Measurements from ENCODE around the gene PRDM5.

The PRDM5 gene

DNA sequence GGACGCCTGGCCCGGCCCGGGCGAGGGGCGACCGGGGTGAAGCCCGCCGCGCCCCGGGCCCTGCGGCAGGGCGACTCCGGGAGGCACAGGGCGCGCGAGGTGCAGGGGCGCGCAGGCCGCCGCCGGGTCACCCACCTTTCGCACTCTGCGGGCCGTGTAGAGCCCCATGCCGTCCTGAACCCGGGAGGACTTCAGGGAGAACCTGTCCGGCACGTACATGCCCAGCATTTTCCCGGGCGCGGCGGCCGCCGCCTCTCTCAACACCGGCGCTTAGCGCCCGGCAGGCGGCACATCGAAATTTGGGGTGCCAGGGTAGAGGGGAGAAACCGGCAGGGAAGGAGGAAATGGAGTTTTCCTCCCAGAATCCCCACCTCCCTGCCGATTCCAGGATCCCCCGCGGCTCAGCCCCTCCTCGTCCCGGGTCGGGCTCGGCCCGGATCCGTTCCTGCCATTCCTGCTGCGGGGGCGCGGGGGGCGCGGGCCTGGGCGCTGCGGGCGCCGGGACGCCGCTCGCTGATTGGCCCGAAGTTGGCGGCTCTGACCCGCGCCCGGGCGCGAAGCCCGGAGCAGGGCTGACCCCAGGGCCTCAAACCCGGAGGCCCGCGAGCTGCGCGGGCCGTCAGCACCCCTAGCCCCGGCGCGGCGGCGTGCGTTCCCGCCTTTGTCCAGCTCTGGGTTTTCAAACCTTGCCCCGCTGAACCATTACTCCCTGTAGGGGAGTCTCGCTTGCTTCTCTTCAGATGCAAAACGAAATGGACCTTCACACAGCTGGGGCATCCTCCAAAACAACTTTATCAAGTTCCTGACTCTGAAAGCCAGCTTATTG lies at the start of gene PRDM5:
Gene PRDM5 (minus strand): TSS at position 346 of the 826 bp plus-strand sequence. CDS start 118 bp downstream, at position 228.
- DNase-seq (ENCODE audit: low read depth): peak; percentile 27

- no peak for DNase-seq (ENCODE audit: low read depth)
These were observed 49.4 kb upstream of the PRDM5 start for GRCh38 chr4:120971884-120972283.

DNA sequence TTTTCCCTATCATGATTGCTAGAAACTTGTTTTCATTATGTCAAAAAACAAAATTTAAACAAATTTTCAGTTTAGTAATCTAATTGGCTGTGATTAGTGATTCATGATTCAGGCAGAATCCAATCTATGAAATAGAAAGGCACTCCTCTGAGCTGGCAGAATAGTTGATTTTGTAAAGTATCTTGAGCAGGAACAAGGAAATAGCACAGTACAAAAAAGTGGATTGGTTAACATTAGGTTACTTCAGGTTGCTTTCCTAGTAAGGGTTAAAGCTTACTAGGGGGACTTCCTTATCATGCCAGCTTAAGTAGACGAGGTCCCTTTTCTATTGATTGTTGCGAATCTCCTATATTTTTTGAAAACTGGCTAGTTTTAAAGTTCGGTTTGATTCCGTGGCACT lies 43.4 kb upstream of the PRDM5 start:
- DNase-seq (ENCODE audit: low read depth): no peak

DNA sequence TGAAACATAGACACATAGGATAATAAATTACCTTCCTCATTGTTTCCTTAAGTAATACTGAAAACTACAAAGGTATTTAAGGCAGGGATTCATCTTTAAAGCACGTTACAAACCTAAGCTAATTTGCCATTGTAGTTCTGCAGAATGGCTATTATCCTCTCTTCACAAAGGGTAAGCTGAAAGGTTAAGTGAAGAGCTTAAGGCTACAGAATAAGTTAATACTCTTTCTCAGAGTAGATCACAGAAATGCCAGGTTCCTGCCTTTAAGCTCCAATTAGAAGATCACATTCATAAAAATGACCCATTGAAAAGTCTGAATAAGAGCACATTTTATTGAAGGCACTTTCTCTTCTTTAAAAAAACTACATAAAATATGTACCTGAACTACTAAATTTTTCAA lies 42.1 kb upstream of the PRDM5 start:
- DNase-seq (ENCODE audit: low read depth): no peak

GRCh38 chr4:120963449-120963848 lies 40.9 kb upstream of the PRDM5 start:
- DNase-seq (ENCODE audit: low read depth): no peak

GRCh38 chr4:120960656-120961267 lies 38.2 kb upstream of the PRDM5 start:
- no peak for DNase-seq (ENCODE audit: low read depth)

GRCh38 chr4:120948382-120948781 lies 25.9 kb upstream of the PRDM5 start:
- DNase-seq (ENCODE audit: low read depth): no peak

DNA sequence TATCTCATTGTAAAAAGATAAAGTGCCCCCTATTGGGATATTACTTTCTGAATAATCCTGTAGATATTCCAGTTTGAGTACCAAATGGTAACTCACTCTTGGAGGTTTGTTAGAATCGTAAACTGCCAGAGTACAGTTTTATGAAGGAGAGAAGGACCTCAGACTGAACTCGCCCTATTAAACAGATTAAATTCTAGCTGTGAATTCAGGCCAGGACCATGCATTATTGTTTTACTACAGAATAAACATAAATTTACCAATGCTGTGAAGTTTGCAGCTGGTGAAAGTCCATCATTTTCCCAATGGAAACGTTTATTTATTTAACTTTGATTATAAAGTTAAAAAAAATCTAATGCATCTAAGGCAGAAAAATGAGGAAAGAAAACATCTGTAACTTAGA lies 20.2 kb upstream of the PRDM5 start:
- DNase-seq (ENCODE audit: low read depth): no peak

- no peak for DNase-seq (ENCODE audit: low read depth)
These were observed 18.0 kb upstream of the PRDM5 start for GRCh38 chr4:120940547-120940946.

DNA sequence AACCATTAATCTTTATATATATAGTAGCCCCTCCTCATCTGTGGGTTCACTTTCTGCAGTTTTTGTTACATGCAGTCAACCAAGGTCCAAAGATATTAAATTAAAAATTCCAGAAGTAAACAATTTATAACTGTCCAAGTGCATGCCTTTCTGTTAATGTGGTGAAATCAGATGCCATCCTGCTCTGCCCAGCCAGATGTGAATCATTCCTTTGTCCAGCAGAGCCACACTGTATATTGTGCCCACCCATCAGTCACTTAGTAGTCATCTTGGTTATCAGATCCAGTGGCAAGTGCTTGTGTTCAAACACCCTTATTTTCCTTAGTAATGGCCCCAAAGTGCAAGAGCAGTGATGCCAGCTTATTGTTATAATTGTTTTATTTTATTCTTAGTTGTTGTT lies 17.2 kb upstream of the PRDM5 start:
- DNase-seq (ENCODE audit: low read depth): no peak

GRCh38 chr4:120929847-120930246 lies 7.3 kb upstream of the PRDM5 start:
- no peak for DNase-seq (ENCODE audit: low read depth)

DNA sequence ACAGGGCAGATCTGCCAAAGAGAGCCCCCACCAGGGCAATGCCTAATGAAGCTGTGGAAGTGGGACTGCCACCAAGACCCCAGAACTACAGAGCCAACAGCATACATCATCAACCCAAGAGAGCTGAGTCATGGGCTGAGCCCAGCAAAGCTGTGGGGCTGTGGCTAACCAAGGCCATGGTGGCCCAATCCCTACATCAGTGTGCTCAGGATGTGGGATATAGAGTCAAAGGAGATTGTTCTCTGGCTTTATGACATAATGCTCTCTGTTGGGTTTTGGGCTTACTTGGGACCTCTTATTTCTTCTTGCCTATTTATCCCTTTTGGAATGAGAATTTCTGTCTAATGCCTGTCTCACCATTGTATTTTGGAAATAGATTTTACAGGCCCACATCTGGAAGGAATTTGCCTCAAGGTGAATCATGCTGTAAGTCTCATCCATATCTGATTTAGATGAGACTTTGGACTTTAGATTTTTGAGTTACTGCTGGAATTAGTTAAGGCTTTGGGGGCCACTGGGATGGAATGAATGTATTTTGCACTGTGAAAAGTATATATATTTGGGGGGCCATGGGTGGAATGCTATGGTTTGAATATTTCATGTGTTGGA lies 5.4 kb upstream of the PRDM5 start:
- DNase-seq (ENCODE audit: low read depth): no peak

- DNase-seq (ENCODE audit: low read depth): no peak
These were observed 4.0 kb upstream of the PRDM5 start for GRCh38 chr4:120926358-120927025.

- DNase-seq (ENCODE audit: low read depth): no peak
These were observed 2.4 kb upstream of the PRDM5 start for GRCh38 chr4:120924931-120925330.

- DNase-seq (ENCODE audit: low read depth): no peak
These were observed 639 bp upstream of the PRDM5 start for GRCh38 chr4:120923207-120923522.

GRCh38 chr4:120921456-120922380 lies 808 bp downstream of the PRDM5 start:
- DNase-seq (ENCODE audit: low read depth): peak; percentile 33

DNA sequence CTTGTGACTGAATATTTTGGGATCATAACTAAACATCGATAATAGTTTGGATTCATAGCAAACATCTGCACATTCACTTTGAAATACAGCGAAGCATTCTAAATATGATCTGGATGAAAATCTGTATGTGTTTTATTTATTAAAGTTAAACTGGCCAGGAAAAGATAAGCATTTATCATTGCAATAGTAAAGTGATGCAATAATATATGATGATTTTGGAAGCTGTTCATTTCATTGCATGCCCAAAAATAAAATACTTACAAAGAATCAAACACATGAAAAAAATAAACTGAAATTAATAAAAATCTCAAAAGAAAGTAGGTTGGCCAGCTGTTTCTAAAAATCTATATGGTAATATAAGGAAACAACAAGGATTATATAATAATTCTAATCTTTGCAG lies 1.9 kb downstream of the PRDM5 start:
- DNase-seq (ENCODE audit: low read depth): no peak

DNA sequence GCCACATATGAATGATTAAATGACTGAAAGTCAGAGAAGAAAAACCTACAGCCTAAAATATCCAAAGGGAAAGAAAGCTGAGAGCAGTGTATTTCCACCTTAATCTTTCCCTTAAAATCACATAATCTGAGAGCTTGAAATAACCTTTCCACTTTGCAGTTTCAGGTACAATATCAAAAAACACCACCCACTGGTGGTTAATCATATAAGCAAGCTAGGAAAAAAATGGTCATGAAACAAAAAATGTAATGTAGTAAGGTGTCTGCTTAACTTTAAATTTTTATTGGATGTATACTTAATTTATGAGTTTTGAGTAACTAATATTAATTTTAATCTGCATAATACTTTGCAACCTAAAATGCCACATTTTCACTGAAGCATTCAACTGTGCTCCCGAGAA lies 3.2 kb downstream of the PRDM5 start:
- DNase-seq (ENCODE audit: low read depth): no peak

GRCh38 chr4:120918788-120919187 lies 3.7 kb downstream of the PRDM5 start:
- DNase-seq (ENCODE audit: low read depth): no peak

DNA sequence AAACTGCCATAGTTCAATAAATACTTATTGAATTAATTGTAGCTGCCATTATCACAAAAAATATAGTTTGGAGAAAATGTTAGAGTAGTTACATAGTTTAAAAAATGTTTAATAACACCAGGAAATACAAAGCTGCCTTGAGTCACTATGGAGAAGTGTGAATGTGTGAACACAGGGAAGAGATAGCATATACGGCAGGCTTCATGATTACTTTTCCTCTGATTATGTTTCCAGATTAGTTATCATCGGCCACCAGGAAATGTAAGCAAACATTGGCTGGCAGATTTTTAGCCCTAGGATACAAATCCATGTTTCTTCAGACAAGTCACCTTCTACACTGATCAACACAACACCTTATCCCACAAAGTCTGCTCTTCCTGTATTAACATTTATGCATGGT lies 4.4 kb downstream of the PRDM5 start:
- no peak for DNase-seq (ENCODE audit: low read depth)

DNA sequence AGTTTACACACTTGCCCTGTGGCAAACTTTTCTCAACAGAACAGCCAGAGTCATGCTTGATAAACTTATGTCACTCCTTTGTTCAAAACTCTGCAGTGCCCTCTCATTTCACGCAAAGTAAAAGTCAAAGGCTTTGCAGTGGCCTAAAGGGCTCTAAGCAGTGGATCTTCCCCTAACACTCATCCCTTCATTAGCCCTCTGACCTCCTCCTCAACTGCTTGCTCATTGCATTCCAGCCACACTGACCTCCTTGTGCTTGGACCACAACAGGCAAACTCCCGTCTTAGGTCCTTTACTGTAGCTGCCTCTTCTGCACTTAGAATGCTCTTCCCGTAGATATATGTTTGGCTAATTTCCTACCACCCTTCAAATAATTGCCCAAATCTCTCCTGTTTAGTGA lies 5.6 kb downstream of the PRDM5 start:
- DNase-seq (ENCODE audit: low read depth): no peak

GRCh38 chr4:120915336-120915735 lies 7.2 kb downstream of the PRDM5 start:
- no peak for DNase-seq (ENCODE audit: low read depth)
